H1 (cell line): ENCODE measurements around the gene LIMK2. TPM values are rescaled to one million over a fixed set of nuclear protein-coding genes. Genes with fewer than 3 reads are reported as not detected.

Source experiments
- CHD7 ChIP-seq: fragments of 300-600 bp; sonication (generic); IDR thresholded peaks from 2 replicates; pipeline ENCODE4 v1.7.1; 2012; ENCODE audit warnings: low read length, moderate library complexity, mild to moderate bottlenecking, inconsistent platforms; ENCODE audit not compliant: insufficient replicate concordance
- NRF1 ChIP-seq: IDR thresholded peaks from 2 replicates; pipeline ENCODE4 v1.6.1; 2011; ENCODE audit warnings: mild to moderate bottlenecking, low read depth, low read length, improper control_type of control experiment
- polyA plus RNA-seq, 7 experiments: library from polyadenylated mRNA; depleted of rRNA in 3 of 7; stranded (reverse) in 5 of 7; unstranded in 2 of 7; fragments of >200 nt in 5 of 7; fragments of 200-250 nt in 2 of 7; gene quantifications; 1 replicate in 5 of 7; 2 replicates in 1 of 7; 4 replicates in 1 of 7; pipeline versions ENCODE4 v1.2.1 to v1.2.3, GENCODE V29; 2011 to 2013; ENCODE audit warnings: missing spikeins in 2 of 7, mixed read lengths in 2 of 7
- total RNA-seq: library from RNA; stranded (reverse); fragmentation: NEBNext Ultra II Directional; extraction: Animal tissue kit (Norgen Biotek cat#: 25700); gene quantifications from 2 replicates; pipeline ENCODE4 v1.2.1, GENCODE V29; 2021

The LIMK2 gene
- total and polyA plus RNA-seq, 2 of the 8 experiments (the other 6 are each of a cell fraction or from before 2014, with no cell fraction given): 13.2 to 37.6 TPM

DNA sequence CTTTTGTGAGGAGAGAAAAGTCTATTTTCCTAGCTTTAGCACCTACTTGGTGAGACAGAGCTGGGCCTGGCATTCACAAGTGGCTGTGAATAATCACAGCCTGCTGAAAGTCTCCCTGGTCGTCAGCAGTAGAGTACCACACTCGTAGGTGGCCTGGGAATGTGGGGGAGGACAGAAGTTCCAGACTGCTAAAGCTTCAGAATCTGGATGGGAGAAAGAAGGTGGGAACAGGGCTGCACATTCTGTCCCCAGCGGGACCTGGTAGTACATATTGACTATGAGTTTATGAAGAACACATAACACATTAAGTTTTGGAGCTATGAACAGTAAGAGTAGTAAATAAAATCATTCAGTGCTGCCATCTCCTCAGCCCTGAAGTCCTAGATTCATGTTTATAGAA is 19.0 kb upstream of the LIMK2 start (continued):
- TF ChIP-seq CHD7 (no peak), NRF1 (no peak)
